ENCODE data around the gene PPM1H. TPM values are rescaled to one million over a fixed set of nuclear protein-coding genes. Genes with fewer than 3 reads are reported as not detected.

Gene PPM1H
- total RNA-seq, 4 donors from 2014 or later: 0.46 to 3.4 (median 1.3) TPM

GRCh38 chr12:62601765-62602164, 333.2 kb downstream of the PPM1H start:
- Histone ChIP-seq H3K27ac (peak overlapping the region; percentile 94 to 98 (median 97)), H3K27me3 (no peaks in the 10 kb centered on the region), H3K9me3 (no peaks in the 10 kb centered on the region), H3K4me3 (peak overlapping the region; percentile 77 to 86 (median 82)), H3K4me1 (peaks cover 26 to 29% of the 10 kb centered on the region in 2 donors), H3K36me3 (no peaks in the 10 kb centered on the region)
- ATAC-seq: no peak
- intact Hi-C loops (cut with DNase I; ENCODE audit: low total_unique reads): loop anchor here (1.0 to 2.0 kb wide), 2 partner anchors 135 to 341 kb away; partner anchors contain the start of genes MON2 and USP15
- in situ Hi-C loops (cut with MboI; ENCODE audit: low sequenced_read_pairs in 4 of 4): no loop called here
- DNase-seq: no peak
- TF ChIP-seq CTCF (IDR thresholded peaks at IDR 0.05 in 4 of 5, conservative IDR thresholded peaks at IDR 0.05 in 1 of 5) (no peak), POLR2A (IDR thresholded peaks at IDR 0.05) (no peak)

DNA sequence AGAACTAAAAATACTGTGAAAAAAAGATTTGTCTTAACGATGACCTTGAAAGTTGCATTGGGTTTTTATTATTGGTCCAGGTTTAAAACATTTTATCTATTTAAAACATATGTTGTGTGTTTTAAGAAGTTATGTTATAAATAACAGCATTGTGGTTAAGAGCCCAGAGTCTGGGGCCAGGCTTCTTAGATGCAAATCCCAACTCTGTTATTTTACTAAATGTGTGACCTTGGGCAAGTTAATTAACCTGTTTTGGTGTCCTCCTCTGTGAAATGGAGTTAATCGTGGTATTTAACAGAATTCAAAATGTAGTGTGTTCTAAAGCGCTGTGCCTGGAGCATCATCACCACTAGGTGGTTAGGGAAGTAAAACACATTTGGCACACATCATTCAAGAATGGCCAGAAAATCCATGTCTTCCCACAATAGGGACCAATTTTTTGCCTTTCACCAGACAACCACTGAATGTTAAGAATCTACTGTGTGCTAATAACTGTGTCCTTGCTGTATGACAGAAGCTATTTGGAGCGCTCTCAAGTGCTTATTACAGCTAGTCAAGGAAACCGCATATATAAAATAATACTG, 335.0 kb downstream of the PPM1H start:
- ATAC-seq (no peak), DNase-seq (no peak)
- H3K36me3 ChIP-seq: no peaks in the 10 kb centered on the region
- intact Hi-C loops (cut with DNase I; ENCODE audit: low total_unique reads): no loop called here
- H3K27me3 ChIP-seq: no peaks in the 10 kb centered on the region
- no peaks in the 10 kb centered on the region for H3K9me3 ChIP-seq
- H3K4me1 ChIP-seq: peaks cover 14 to 21% of the 10 kb centered on the region in 2 donors
- TF ChIP-seq CTCF (IDR thresholded peaks at IDR 0.05 in 4 of 5, conservative IDR thresholded peaks at IDR 0.05 in 1 of 5) (no peak), POLR2A (IDR thresholded peaks at IDR 0.05) (no peak)
- H3K4me3 ChIP-seq: no peak overlapping the region
- in situ Hi-C loops (cut with MboI; ENCODE audit: low sequenced_read_pairs in 4 of 4): loop anchor here in 1 of 4 donors (25.0 kb wide), 1 partner anchor 338 kb away; the partner anchor contains the start of gene USP15
- H3K27ac ChIP-seq: no peak overlapping the region

GRCh38 chr12:62598846-62599245, 336.1 kb downstream of the PPM1H start:
- no peak for ATAC-seq

DNA sequence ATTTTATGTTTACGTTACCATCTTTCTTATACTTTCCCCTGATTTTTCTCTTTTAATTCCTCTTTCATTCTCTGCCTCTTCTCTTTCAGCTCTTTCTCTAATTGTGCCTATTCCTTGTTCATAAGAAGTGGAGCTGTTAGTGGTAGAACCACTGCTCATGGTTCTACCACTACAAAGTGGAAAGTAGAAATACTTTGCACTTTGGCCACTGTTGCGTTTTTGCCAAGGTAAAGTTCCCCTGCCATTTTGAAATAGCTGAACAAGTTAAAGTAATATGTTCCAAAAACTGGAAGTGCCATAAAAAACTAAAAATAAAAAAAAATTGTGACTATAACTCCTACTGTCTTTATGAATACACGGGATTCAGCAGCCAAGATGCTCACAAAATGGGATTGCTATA, 337.7 kb downstream of the PPM1H start:
- Histone ChIP-seq H3K36me3 (peaks cover 3 to 5% of the 10 kb centered on the region in 2 donors), H3K4me1 (peaks cover 3 to 7% of the 10 kb centered on the region in 2 donors), H3K27me3 (no peaks in the 10 kb centered on the region), H3K9me3 (no peaks in the 10 kb centered on the region), H3K27ac (no peak overlapping the region), H3K4me3 (no peak overlapping the region)
- DNase-seq (no peak), ATAC-seq (no peak)
- intact Hi-C loops (cut with DNase I; ENCODE audit: low total_unique reads): no loop called here
- in situ Hi-C loops (cut with MboI; ENCODE audit: low sequenced_read_pairs in 4 of 4): loop anchor here in 1 of 4 donors (25.0 kb wide), 1 partner anchor 335 kb away; the partner anchor contains the start of gene USP15
- no peak for TF ChIP-seq POLR2A (IDR thresholded peaks at IDR 0.05)
- no peak for TF ChIP-seq CTCF (IDR thresholded peaks at IDR 0.05 in 4 of 5, conservative IDR thresholded peaks at IDR 0.05 in 1 of 5)

More at GRCh38 chr12:62598846-62599245, 336.1 kb downstream of the PPM1H start:
- Histone ChIP-seq H3K27ac (no peak overlapping the region), H3K4me3 (no peak overlapping the region), H3K4me1 (peaks cover 3 to 10% of the 10 kb centered on the region in 2 donors), H3K9me3 (no peaks in the 10 kb centered on the region), H3K36me3 (peaks cover 0 to under 1% of the 10 kb centered on the region in 2 donors), H3K27me3 (no peaks in the 10 kb centered on the region)
- intact Hi-C loops (cut with DNase I; ENCODE audit: low total_unique reads): no loop called here
- in situ Hi-C loops (cut with MboI; ENCODE audit: low sequenced_read_pairs in 4 of 4): loop anchor here in 1 of 4 donors (25.0 kb wide), 1 partner anchor 337 kb away; the partner anchor contains the start of gene USP15
- DNase-seq: no peak
- TF ChIP-seq CTCF (IDR thresholded peaks at IDR 0.05 in 4 of 5, conservative IDR thresholded peaks at IDR 0.05 in 1 of 5) (no peak), POLR2A (IDR thresholded peaks at IDR 0.05) (no peak)

MicroRNAs within 50 kb of the gene (microRNA counts, 767-probe panel; counts per million panel counts)
- 9,282 to 10,229 counts per million in 2 donors for microRNA hsa-let-7i-5p

Small RNAs within 50 kb of the gene (microRNA-seq; reads per million reads assigned to microRNA genes)
- 38,641 to 40,301 reads per million in 2 donors for gene MIRLET7I (ENCODE audit: borderline replicate concordance in 2 of 2)

Other genes starting within 250 kb of the PPM1H start
- gene AVPR1A, start 216.1 kb upstream of the PPM1H start, total RNA-seq: 1 to 10 TPM; 1.8 to 2.4 (median 2.0) TPM

Data from gastrocnemius medialis (tissue), 4 donors.